ENCODE data around the gene GRAP. TPM values are rescaled to one million over a fixed set of nuclear protein-coding genes. Genes with fewer than 3 reads are reported as not detected.

The GRAP gene
- total RNA-seq, 1 experiment from 2014 or later = 0.26 TPM

DNA sequence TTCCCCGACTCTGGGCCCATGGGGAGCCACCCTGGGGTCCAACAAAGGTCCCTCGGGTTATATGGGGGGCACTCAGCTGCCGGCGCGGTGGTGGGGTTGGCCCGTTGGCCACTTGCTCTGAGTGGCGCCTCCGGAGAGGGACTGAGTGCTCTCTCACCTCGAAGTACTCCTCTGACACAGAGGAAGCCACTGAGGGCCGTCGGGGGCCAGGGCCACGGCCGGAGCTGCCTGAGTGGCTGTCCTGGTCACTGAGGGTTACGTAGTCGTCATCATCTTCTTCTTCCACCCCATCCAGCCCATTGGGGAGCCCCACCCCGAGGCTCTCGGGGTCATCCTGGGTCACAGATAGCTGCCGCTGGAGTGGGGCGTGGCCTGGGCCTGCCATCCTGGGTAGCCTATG is 69.1 kb downstream of the GRAP start:
- Histone ChIP-seq H3K27ac (ENCODE audit: low read depth, low read length, poor library complexity, severe bottlenecking) (no peak overlapping the region), H3K4me3 (ENCODE audit: low read depth, low read length, poor library complexity, severe bottlenecking) (no peak overlapping the region), H3K9me3 (ENCODE audit: low read depth, low read length, poor library complexity, severe bottlenecking) (no peaks in the 10 kb centered on the region), H3K4me1 (ENCODE audit: insufficient read depth, low read length, poor library complexity, severe bottlenecking) (no peaks in the 10 kb centered on the region), H3K36me3 (ENCODE audit: insufficient read depth, low read length, poor library complexity, severe bottlenecking) (no peaks in the 10 kb centered on the region), H3K27me3 (replicated peaks; ENCODE audit: insufficient read depth, low read depth, low read length, poor library complexity) (no peaks in the 10 kb centered on the region)
- ChIA-PET CTCF (interaction anchor here (0.5 kb wide), 1 partner anchor 22 kb away, joined by 3 read pairs; no protein-coding TSS in a partner anchor), POLR2A (ENCODE audit: low non-redundant PET) (no interaction called here)
- BruUV-seq (replicated peaks) = no TSS peak
- TF ChIP-seq, protein P1, sequence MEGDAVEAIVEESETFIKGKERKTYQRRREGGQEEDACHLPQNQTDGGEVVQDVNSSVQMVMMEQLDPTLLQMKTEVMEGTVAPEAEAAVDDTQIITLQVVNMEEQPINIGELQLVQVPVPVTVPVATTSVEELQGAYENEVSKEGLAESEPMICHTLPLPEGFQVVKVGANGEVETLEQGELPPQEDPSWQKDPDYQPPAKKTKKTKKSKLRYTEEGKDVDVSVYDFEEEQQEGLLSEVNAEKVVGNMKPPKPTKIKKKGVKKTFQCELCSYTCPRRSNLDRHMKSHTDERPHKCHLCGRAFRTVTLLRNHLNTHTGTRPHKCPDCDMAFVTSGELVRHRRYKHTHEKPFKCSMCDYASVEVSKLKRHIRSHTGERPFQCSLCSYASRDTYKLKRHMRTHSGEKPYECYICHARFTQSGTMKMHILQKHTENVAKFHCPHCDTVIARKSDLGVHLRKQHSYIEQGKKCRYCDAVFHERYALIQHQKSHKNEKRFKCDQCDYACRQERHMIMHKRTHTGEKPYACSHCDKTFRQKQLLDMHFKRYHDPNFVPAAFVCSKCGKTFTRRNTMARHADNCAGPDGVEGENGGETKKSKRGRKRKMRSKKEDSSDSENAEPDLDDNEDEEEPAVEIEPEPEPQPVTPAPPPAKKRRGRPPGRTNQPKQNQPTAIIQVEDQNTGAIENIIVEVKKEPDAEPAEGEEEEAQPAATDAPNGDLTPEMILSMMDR (conservative IDR thresholded peaks at IDR 0.05; ENCODE audit: low read depth, low read length) = no peak
- no peak for TF ChIP-seq EZH2 (IDR thresholded peaks at IDR 0.05; ENCODE audit: borderline replicate concordance, low read depth, low read length, poor library complexity, severe bottlenecking)
- no peak for DNase-seq (ENCODE audit: low spot score)
- intact Hi-C loops (cut with micrococcal nuclease; ENCODE audit: unreplicated experiment) = no loop called here

DNA sequence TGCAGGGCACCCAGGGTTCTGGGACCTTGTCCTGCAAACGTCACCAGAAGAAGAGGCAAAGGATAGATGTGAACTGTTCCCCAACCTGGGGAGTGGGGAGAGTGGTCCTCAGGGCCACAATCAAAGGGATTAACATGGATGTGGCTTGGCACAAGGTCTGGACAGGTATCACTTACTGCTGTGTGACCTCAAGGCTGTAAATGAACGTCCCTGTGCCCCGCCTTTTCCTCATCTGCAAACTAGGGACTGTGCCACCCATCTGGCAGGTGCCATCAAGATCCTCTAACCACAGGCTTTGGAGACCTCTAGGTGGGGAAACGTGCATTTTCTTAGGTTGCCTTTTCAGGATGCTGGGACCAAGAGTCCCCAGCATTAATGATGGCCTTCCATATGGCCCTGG is 69.7 kb downstream of the GRAP start:
- no peak overlapping the region for H3K27ac ChIP-seq (ENCODE audit: low read depth, low read length, poor library complexity, severe bottlenecking)
- no peaks in the 10 kb centered on the region for H3K36me3 ChIP-seq (ENCODE audit: insufficient read depth, low read length, poor library complexity, severe bottlenecking)
- H3K27me3 ChIP-seq (replicated peaks; ENCODE audit: insufficient read depth, low read depth, low read length, poor library complexity) = no peaks in the 10 kb centered on the region
- H3K9me3 ChIP-seq (ENCODE audit: low read depth, low read length, poor library complexity, severe bottlenecking) = no peaks in the 10 kb centered on the region
- no peak for TF ChIP-seq EZH2 (IDR thresholded peaks at IDR 0.05; ENCODE audit: borderline replicate concordance, low read depth, low read length, poor library complexity, severe bottlenecking)
- TF ChIP-seq, protein P1 (conservative IDR thresholded peaks at IDR 0.05; ENCODE audit: low read depth, low read length) = no peak
- ChIA-PET CTCF (no interaction called here), POLR2A (ENCODE audit: low non-redundant PET) (no interaction called here)
- DNase-seq (ENCODE audit: low spot score) = no peak
- intact Hi-C loops (cut with micrococcal nuclease; ENCODE audit: unreplicated experiment) = no loop called here
- H3K4me3 ChIP-seq (ENCODE audit: low read depth, low read length, poor library complexity, severe bottlenecking) = no peak overlapping the region
- H3K4me1 ChIP-seq (ENCODE audit: insufficient read depth, low read length, poor library complexity, severe bottlenecking) = no peaks in the 10 kb centered on the region
- BruUV-seq (replicated peaks) = no TSS peak

DNA sequence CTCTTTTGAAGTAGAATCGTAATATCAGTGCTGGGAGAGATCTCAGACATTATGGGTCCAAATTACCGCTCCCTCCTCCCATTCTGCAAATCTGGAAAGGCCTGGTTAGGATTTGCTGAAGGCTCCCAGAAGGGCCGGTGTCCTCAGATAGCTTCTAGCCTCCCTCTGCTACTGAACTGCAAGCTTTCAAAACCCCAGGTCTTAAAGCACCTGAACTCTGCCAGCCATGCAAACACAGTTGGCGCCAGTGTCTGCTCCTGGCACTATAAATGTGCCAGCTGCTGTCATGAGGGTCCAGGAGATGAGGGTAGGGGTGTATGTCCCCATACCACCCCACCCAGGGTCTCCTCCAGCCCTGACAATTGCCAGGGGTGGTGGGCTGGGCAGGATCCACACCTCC is 70.6 kb downstream of the GRAP start:
- no TSS peak for BruUV-seq (replicated peaks)

More for the DNA sequence above, 70.6 kb downstream of the GRAP start:
- ChIA-PET POLR2A (ENCODE audit: low non-redundant PET) (no interaction called here), CTCF (interaction anchor here (2.1 kb wide), 1 partner anchor 15 kb away, joined by 6 read pairs; no protein-coding TSS in a partner anchor)
- H3K4me1 ChIP-seq (ENCODE audit: insufficient read depth, low read length, poor library complexity, severe bottlenecking) = no peaks in the 10 kb centered on the region
- no peak for DNase-seq (ENCODE audit: low spot score)
- no peak overlapping the region for H3K27ac ChIP-seq (ENCODE audit: low read depth, low read length, poor library complexity, severe bottlenecking)
- no peak overlapping the region for H3K4me3 ChIP-seq (ENCODE audit: low read depth, low read length, poor library complexity, severe bottlenecking)
- H3K27me3 ChIP-seq (replicated peaks; ENCODE audit: insufficient read depth, low read depth, low read length, poor library complexity) = no peaks in the 10 kb centered on the region
- no peaks in the 10 kb centered on the region for H3K36me3 ChIP-seq (ENCODE audit: insufficient read depth, low read length, poor library complexity, severe bottlenecking)
- H3K9me3 ChIP-seq (ENCODE audit: low read depth, low read length, poor library complexity, severe bottlenecking) = no peaks in the 10 kb centered on the region
- TF ChIP-seq EZH2 (IDR thresholded peaks at IDR 0.05; ENCODE audit: borderline replicate concordance, low read depth, low read length, poor library complexity, severe bottlenecking) = no peak
- TF ChIP-seq, protein P1 (conservative IDR thresholded peaks at IDR 0.05; ENCODE audit: low read depth, low read length) = no peak
- intact Hi-C loops (cut with micrococcal nuclease; ENCODE audit: unreplicated experiment) = no loop called here
